GM19438 (cell line): ENCODE data around the gene KRTAP10-6.
"Not testable (repeated sequence)": the region's sequence is repeated elsewhere in the genome, so short reads cannot be mapped to it uniquely, and the experiment has no call there.

ENCODE experiments used
- ATAC-seq: cut with Tn5 transposase; IDR thresholded peaks from one replicate; pipeline ENCODE4 v1.9.1; 2021; ENCODE audit warnings: low read depth; ENCODE audit not compliant: unreplicated experiment

The KRTAP10-6 gene

DNA sequence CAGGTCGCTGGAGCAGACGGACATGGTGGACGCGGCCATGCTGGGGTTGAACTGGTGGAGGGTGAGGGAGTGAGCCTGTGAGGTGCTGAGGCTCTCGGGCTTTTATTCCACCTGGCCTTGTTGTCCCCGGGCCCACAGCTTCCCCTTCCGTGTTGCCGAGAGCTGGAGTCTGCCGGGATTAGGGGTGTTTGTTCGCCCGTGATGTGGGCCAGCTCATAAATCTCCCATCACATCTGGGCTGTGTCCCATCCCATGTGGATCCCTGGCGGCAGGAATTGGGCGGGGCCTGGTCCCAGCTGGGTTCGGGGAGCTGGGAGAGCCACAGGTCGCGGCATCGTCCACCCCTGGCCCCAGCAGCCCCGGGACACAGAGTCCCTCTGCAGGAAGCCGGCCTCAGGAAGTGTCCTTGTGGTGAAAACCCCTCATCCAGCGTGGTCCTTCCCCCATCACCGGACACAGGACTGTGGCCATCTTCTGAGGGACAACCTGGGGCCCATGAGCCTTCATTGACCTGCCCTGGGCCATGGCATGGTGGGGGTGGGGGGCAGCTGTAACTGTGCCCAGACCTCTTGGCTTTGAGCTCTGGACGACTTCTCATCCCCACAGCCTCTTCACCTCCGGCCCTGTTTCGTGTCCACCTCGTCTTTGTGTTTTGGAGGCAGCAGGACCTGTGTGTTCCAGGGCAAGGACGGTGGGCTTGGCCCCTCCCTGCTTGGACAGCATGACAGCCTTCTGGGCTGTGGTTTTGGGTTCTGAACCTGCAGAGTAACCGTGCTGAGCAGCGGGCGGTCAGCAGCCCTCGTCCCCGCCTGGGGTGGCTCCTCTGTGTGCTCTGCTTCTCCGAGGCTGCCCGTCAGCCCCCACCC, at the start of gene KRTAP10-6:
KRTAP10-6 (minus strand) TSS at position 60 of the 866 bp plus-strand sequence; CDS start at position 39, 21 bp downstream.
- no peak for ATAC-seq

DNA sequence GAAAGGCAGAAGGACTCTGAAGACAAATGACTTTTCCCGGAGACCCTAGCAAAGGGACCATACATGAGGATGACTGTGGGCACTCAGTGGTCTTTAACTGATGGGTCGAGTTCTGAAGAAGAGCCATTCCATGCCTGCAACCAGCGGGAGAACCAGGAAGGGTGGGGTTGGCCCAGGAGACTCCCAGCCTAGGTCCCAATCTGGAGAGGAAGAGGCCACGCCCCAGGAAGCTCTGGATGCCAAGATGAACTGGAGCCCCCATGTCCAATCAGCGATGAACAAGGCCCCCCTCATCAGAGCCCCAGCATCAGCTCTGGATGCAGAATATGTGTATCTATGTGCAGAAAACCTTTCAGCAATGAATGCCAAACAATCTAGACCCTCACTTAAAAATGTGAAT, 48.5 kb upstream of the KRTAP10-6 start:
- no peak for ATAC-seq

- no peak for ATAC-seq
These were observed 47.0 kb upstream of the KRTAP10-6 start for GRCh38 chr21:44639331-44639655.

GRCh38 chr21:44638506-44639330, 46.4 kb upstream of the KRTAP10-6 start:
- ATAC-seq: not testable (repeated sequence)

DNA sequence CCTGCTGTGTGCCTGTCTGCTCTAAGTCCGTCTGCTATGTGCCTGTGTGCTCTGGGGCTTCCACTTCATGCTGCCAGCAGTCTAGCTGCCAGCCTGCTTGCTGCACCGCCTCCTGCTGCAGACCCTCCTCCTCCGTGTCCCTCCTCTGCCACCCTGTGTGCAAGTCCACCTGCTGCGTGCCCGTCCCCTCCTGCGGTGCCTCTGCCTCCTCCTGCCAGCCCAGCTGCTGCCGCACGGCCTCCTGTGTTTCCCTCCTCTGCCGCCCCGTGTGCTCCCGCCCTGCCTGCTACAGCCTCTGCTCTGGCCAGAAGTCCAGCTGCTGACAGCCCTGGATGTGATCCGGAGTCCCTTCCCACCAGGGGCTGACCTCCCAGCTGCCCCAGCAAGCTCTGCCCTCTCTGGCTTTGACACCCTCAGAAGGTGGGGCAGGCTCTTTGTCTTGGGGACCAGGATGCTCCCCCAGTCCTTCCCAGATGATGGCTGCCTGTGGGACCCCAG, 45.6 kb upstream of the KRTAP10-6 start:
- not testable (repeated sequence) for ATAC-seq

GRCh38 chr21:44637018-44637850, 44.9 kb upstream of the KRTAP10-6 start, which contains the start of gene KRTAP10-10:
Gene KRTAP10-10 (plus strand): TSS chr21:44637356. CDS start chr21:44637418, 62 bp downstream.
- ATAC-seq: no peak

GRCh38 chr21:44636209-44637017, 44.1 kb upstream of the KRTAP10-6 start:
- no peak for ATAC-seq

GRCh38 chr21:44632067-44632466, 39.8 kb upstream of the KRTAP10-6 start:
- ATAC-seq: no peak

DNA sequence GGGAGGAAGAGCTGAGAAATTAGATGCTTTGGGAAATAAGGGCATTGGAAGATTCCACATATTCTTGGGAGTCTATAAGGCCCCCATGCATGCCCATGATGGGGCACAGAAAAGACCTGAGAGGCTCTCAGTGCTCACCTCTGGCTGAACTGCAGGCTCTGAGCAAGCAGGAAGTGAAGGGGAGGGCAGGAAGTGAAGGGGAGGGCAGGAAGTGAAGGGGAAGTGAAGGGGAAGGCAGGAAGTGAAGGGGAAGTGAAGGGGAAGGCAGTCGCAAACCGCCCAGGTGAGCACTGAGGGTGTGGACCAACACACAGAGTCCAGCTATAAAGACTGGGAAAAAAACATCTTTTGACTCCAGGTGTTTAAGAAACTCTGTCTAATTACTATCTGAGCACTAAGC, 38.1 kb upstream of the KRTAP10-6 start:
- no peak for ATAC-seq

DNA sequence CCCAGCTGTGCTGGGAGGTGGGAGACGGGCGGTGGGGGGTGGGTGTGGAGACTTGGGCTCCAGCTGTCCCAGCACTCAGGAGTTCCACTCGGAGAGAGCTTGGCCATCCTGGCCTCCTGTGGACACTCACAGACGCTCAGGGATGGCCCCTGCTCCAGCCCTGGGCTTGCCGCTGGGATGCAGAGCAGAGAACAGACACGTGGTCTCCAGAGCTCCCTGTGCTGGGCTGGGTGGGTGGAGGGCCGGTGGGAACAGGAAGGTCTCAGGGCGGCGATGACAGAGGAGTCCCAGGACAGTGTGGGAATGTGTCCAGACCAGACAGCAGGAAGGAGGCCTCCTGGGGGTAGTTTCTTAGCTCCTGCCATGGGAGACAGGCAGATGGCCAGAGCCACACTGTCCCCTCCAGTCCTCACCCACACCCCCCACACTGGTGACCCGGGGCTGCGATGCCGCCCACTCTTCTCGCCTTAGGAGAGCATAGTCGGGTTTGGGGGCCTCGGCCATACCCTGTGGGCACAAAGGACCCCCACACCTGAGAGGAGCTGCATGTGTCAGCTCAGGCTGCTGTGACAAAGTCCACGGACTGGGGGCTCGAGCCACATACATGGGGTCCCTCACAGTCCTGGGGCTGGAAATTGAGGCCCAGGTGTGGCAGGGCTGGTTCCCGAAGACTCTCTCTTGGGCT, 36.5 kb upstream of the KRTAP10-6 start:
- ATAC-seq: no peak

DNA sequence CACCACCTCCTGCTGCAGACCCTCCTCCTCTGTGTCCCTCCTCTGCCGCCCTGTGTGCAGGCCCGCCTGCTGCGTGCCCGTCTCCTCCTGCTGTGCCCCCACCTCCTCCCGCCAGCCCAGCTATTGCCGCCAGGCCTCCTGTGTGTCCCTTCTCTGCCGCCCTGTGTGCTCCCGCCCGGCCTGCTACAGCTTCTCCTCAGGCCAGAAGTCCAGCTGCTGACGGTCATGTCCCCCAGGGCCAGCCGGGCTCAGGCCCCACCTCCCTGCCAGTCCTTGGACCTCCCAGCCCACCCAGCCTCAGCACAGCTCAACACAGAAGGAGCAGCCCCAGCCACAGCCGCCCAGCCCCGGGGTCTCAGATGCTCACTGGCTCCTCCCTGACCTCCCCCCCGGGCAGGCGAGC, 35.5 kb upstream of the KRTAP10-6 start:
- ATAC-seq: not testable (repeated sequence)

DNA sequence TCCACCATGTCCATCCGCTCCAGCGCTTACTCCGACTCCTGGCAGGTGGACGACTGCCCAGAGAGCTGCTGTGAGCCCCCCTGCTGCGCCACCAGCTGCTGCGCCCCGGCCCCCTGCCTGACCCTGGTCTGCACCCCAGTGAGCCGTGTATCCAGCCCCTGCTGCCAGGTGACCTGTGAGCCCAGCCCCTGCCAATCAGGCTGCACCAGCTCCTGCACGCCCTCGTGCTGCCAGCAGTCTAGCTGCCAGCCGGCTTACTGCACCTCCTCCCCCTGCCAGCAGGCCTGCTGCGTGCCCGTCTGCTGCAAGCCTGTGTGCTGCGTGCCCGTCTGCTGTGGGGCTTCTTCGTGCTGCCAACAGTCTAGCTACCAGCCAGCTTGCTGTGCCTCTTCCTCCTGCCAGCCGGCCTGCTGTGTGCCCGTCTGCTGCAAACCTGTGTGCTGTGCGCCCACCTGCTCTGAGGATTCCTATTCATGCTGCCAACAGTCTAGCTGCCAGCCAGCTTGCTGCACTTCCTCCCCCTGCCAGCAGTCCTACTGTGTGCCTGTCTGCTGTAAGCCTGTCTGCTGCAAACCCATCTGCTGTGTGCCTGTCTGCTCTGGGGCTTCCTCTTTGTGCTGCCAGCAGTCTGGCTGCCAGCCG, 35.0 kb upstream of the KRTAP10-6 start:
- not testable (repeated sequence) for ATAC-seq

GRCh38 chr21:44626673-44627143, 34.4 kb upstream of the KRTAP10-6 start, which contains the start of gene KRTAP10-9:
Gene KRTAP10-9 (plus strand): TSS chr21:44627093. CDS start chr21:44627172, 79 bp downstream.
- no peak for ATAC-seq

DNA sequence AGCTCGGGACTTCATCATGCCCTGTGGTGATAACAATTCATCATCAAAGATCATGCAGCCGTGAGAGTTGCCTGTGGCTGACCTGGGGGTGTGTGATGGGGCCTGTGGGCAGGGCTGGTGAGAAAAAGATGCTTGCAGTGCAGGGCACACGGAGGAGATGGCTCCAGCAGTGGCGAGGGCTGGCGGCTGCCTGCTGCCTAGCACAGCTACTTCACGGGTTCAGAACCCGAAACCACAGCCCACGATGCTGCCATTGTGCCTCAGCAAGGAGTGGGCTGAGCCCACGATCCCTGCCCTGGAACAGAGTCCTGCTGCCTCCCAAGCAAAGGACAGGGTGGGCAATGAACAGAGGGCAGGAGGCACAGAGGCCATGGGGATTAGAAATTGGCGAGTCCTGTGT, 34.0 kb upstream of the KRTAP10-6 start:
- ATAC-seq: no peak

GRCh38 chr21:44625756-44626155, 33.5 kb upstream of the KRTAP10-6 start:
- ATAC-seq: no peak

DNA sequence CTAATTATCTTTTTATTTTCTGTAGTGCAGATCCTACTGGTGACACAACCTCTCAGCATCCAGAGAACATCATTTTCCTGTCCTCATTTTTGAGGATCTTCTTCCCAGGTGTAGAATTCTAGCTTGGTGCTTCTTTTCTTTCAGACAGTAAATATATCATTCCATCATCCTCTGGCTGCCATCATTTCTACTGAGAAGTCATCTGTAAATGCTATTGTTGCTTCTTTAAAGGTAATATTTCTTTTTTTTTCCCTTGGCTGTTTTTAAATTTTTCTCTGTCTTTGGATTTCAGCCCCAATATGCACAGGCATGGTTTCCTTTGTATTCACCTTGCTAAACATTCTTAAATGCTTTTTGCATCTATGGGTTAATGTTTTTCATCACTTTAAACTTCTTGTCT, 31.3 kb upstream of the KRTAP10-6 start:
- no peak for ATAC-seq

DNA sequence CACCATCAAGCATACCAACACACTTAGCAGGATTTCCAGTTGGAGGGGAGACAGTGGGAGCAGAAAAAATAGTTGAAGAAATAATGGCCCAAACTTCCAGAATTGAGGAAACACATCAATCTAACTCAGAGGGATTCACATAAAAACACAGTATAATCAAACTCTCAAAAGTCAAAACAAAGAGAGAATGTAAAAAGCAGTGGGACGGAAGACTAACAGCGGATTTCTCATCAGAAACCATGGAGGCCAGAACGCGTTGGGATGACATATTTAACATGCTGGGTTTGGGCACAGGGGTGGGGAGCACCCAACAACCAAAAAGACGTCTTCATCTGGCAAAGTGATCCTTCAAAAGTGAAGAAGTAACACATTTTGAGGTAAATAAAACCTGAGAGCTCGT, 27.6 kb upstream of the KRTAP10-6 start:
- no peak for ATAC-seq

DNA sequence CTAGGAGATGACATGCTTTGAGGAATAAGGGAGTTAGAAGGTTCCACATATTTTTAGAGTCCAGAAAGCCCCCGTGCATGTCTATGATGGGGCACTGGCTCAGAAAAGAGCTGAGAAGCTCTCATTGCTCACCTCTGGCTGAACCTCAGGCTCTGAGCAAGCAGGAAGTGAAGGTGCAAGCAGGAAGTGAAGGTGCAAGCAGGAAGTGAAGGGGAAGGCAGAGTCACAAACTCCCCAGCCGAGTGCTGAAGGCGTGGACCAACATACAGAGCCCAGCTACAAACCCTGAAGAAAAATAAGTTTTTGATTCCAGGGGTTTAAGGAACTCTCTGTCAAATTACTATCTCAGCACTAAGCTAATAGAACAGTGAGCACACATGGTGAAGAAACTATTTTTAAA, 26.6 kb upstream of the KRTAP10-6 start:
- ATAC-seq: no peak
